ENCODE data around the gene CALCB. TPM values are rescaled to one million over a fixed set of nuclear protein-coding genes. Genes with fewer than 3 reads are reported as not detected.

CALCB gene
- total and polyA plus RNA-seq, 2 donors (not counting 3 experiments of a cell fraction or from before 2014, with no cell fraction given), result not detected

- FAIRE-seq, result no peak
- Histone ChIP-seq H3K9ac (replicated peaks; ENCODE audit: extremely low read depth, insufficient read depth, low read length) (no peak overlapping the region), H3K4me3 (replicated peaks in 1 of 3; ENCODE audit: insufficient read depth in 1 of 3, low read depth in 1 of 3, low read length in 3 of 3) (no peak overlapping the region), H3K9me1 (replicated peaks; ENCODE audit: control insufficient read depth, extremely low read depth, insufficient read depth, low read length) (no peaks in the 10 kb centered on the region), H3K36me3 (ENCODE audit: control insufficient read depth in 2 of 2, extremely low read depth in 1 of 2, insufficient read depth in 2 of 2, low read length in 2 of 2) (no peaks in the 10 kb centered on the region), H3K9me3 (replicated peaks; ENCODE audit: control insufficient read depth, insufficient read depth, low read length) (no peaks in the 10 kb centered on the region), H3K27me3 (ENCODE audit: control insufficient read depth in 2 of 2, insufficient read depth in 2 of 2, low read length in 2 of 2) (peaks cover 15 to 18% of the 10 kb centered on the region in 2 experiments), H2AFZ (ENCODE audit: low read depth, low read length) (no peak overlapping the region), H4K20me1 (replicated peaks; ENCODE audit: control insufficient read depth, extremely low read depth, insufficient read depth, low read length) (no peaks in the 10 kb centered on the region), H3K4me1 (ENCODE audit: control insufficient read depth, extremely low read depth, insufficient read depth, low read length) (no peaks in the 10 kb centered on the region), H3K27ac (ENCODE audit: insufficient read depth, low read depth, low read length) (no peak overlapping the region), H3K79me2 (ENCODE audit: control insufficient read depth, insufficient read depth, low read length) (no peaks in the 10 kb centered on the region), H3K4me2 (ENCODE audit: insufficient read depth, low read length) (no peak overlapping the region)
- no TSS peak for BruUV-seq (replicated peaks)
- intact Hi-C loops (cut with micrococcal nuclease), result no loop called here
- dilution Hi-C loops (cut with MboI; ENCODE audit: extremely low pct_ligation_motif_present, low sequenced_read_pairs), result no loop called here
- CTCF ChIA-PET, result interaction anchor here (4.0 kb wide), 1 partner anchor 163 kb away, joined by 119 read pairs; no protein-coding TSS in a partner anchor
- POLR2A ChIA-PET, result no interaction called here
- DNase-seq (ENCODE audit: low read depth, low spot score), result no peak
- no peak for TF ChIP-seq POLR2AphosphoS5 (IDR thresholded peaks at IDR 0.05; ENCODE audit: insufficient read depth, low read depth, low read length)
- no peak for TF ChIP-seq FOS (IDR thresholded peaks at IDR 0.05; ENCODE audit: borderline replicate concordance, insufficient read depth, low read length)
- TF ChIP-seq, protein P1, sequence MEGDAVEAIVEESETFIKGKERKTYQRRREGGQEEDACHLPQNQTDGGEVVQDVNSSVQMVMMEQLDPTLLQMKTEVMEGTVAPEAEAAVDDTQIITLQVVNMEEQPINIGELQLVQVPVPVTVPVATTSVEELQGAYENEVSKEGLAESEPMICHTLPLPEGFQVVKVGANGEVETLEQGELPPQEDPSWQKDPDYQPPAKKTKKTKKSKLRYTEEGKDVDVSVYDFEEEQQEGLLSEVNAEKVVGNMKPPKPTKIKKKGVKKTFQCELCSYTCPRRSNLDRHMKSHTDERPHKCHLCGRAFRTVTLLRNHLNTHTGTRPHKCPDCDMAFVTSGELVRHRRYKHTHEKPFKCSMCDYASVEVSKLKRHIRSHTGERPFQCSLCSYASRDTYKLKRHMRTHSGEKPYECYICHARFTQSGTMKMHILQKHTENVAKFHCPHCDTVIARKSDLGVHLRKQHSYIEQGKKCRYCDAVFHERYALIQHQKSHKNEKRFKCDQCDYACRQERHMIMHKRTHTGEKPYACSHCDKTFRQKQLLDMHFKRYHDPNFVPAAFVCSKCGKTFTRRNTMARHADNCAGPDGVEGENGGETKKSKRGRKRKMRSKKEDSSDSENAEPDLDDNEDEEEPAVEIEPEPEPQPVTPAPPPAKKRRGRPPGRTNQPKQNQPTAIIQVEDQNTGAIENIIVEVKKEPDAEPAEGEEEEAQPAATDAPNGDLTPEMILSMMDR (IDR thresholded peaks at IDR 0.05; ENCODE audit: extremely low read depth in 1 of 2, insufficient read depth in 1 of 2, low read depth in 1 of 2, low read length in 2 of 2), result no peak
- no peak for TF ChIP-seq JUN (IDR thresholded peaks at IDR 0.05; ENCODE audit: borderline replicate concordance, insufficient read depth, insufficient read length, low read depth)
- TF ChIP-seq, protein P2, sequence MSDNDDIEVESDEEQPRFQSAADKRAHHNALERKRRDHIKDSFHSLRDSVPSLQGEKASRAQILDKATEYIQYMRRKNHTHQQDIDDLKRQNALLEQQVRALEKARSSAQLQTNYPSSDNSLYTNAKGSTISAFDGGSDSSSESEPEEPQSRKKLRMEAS (IDR thresholded peaks at IDR 0.05; ENCODE audit: insufficient read depth, insufficient read length), result no peak
- TF ChIP-seq MYC (IDR thresholded peaks at IDR 0.05; ENCODE audit: low read depth, low read length), result no peak
- no peak for TF ChIP-seq POLR2A (IDR thresholded peaks at IDR 0.05; ENCODE audit: low read depth, low read length)
- TF ChIP-seq EZH2 (IDR thresholded peaks at IDR 0.05; ENCODE audit: borderline replicate concordance, low read depth, low read length, severe bottlenecking), result no peak
- TF ChIP-seq GATA2 (IDR thresholded peaks at IDR 0.05; ENCODE audit: insufficient read depth, insufficient read length, low read depth, low read length), result no peak
These were observed 1.7 kb upstream of the CALCB start for GRCh38 chr11:15071556-15072255.

Measured in endothelial cell of umbilical vein (primary cell).